Measurements from ENCODE around the gene TXNRD1. TPM values are rescaled to one million over a fixed set of nuclear protein-coding genes. Genes with fewer than 3 reads are reported as not detected.

Gene TXNRD1
- total and polyA plus RNA-seq, 2 of the 8 experiments (the other 6 are each of a cell fraction or from before 2014, with no cell fraction given) = 56.8 to 127 TPM

DNA sequence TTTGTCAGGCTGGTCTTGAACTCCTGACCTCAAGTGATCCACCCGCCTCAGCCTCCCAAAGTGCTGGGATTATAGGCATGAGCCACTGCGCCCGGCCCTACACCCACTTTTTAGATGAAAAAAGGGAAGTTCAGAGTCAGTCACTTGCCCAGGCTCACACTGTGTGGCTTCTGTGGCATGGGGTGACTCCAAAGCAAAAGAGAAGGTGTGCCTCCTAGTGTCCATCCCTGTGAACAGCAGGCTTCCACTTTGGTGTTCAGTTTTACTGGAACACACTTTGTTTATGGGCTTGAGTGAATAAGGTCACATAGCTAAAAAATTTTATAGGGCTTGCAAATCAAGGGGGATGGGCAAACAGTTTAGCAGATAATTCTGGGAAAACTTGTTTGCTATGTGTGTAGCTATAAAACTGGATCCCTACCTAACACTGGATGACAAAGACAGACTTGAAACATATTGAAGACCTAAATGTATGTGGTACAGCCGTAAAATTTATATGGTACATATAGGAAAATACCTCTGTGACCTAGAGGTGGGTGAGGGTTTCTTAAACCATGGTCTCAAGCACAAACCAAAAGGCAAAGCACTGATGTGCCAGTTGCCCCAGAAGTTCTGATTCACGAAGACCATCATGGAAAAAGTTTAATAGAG is 142.9 kb downstream of the TXNRD1 start (continued):
- TF ChIP-seq RXRA (IDR thresholded peaks at IDR 0.05; ENCODE audit: insufficient read depth, low read depth, low read length) (no peak), SRF (IDR thresholded peaks at IDR 0.05; ENCODE audit: low read depth, low read length) (no peak), POU5F1 (IDR thresholded peaks at IDR 0.05; ENCODE audit: low read depth, low read length) (no peak), CTCF (IDR thresholded peaks at IDR 0.05; ENCODE audit: control extremely low read depth in 1 of 3, insufficient read depth in 1 of 3, low read depth in 1 of 3, low read length in 3 of 3) (peak; percentile 71 to 93 (median 77)), KDM4A (IDR thresholded peaks at IDR 0.05; ENCODE audit: low read depth, low read length, severe bottlenecking) (no peak)

Measured in H1 (cell line).